Globus pallidus (tissue), 1 donor: ENCODE data around the gene KLF11.

Experiments used
- DNase-seq: peaks from one replicate; pipeline ENCODE4 v3.0.0-alpha.2; 2015; ENCODE audit warnings: low spot score

The KLF11 gene

DNA sequence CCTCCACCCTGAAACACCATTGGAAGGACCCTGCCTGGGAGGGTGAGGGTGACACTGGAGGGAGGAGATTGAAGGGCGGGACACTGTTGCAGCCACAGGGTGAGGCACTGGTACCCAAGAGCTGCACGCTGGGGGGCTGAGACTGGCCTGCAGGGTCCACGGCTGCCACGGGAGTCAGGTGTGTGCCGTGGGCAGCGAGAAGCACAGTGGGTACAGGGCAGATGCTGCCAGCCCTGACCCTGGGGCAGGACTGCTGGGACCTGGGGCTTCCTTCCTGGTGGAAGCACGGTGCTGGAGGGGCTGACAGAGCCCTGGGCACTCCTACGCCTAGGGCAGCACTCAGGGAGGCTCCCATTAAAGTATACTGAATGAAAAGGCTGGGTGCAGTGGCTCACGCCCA, 20.2 kb downstream of the KLF11 start:
- DNase-seq: no peak

DNA sequence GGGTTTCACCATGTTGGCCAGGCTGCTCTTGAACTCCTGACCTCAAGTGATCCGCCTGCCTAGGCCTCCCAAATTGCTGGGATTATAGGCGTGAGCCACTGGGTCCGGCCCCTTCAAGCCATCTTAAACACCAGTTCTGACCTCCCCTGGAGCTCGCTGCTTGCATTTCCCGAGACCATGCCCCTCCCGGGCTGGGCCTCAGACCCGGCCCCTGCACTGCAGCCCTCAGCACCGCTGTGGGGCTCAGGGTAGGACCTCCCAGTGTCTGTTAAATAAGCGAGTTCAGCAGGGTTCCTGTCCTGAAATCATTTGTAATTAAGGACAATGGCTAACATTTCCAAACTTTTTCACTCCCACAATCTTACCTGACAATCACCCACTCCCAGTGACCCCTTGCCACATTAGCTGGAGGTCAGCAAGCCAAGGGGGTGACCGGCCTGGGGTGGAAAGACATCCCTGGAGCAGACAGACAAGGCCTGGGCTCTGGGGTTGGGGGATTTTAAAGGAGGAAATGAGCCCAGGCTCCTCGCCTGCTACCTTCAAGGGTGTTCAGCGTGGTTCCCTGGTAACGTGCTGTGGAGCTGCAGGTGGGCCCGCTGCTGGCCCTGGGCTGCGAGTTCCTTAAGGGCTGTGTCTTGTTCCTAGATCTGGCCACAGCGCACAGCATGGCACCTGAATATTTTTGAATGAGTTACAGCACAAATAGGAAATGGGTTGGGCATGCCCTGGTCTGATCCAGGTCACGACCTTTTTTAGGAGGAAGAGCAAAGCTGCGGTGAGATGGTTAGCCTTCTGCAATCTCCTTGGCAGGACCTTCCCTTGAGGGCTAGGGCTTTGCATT, 21.8 kb downstream of the KLF11 start:
- no peak for DNase-seq

DNA sequence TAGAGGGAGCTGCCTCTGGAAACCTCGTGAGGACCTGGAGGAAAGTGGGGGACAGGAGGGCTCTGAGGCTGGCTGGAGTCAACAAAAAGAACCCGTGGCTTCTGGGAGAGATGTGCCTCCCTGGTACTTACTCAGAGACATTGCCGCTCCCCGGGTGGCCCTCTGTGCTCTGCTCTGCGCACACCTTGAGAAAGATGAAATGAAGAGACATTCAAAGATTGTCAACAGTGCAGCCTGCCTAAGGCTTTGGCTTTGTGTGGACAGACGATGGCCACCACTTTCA, 22.4 kb downstream of the KLF11 start:
- no peak for DNase-seq

DNA sequence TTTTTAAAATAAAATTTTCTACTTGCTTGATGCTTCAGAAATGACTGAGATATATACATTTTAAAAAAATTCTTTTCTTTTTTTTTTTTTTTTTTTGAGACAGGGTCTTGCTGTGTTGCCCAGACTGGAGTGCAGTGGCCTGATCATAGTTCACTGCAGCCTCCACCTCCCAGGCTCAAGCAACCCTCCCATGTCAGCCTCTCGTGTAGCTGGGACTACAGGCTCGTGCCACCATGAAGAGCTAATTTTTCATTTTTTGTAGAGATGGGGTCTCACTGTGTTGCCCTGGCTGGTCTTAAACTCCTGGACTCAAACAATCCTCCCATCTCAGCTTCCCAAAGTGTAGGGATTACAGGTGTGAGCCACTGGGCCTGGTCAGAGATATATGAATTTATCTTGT, 24.0 kb downstream of the KLF11 start:
- no peak for DNase-seq

DNA sequence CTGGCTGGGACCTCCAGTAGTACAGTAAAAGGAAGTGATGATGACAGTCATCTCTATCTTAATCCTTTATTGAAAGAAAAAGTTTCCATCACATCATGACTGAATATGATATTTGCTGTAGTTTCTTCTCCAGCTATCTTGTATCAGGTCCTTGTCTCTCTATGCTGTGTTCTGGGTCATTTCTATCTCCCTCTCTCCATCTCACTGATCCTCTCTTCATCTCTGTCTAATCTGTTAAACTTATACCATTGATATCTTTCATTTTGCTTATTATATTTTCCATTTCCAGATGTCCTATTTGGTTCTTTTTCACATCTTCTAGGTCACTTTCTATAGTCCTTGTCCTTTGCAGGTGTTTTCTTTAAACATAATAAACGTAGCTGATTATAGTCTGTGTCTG, 24.5 kb downstream of the KLF11 start:
- no peak for DNase-seq

DNA sequence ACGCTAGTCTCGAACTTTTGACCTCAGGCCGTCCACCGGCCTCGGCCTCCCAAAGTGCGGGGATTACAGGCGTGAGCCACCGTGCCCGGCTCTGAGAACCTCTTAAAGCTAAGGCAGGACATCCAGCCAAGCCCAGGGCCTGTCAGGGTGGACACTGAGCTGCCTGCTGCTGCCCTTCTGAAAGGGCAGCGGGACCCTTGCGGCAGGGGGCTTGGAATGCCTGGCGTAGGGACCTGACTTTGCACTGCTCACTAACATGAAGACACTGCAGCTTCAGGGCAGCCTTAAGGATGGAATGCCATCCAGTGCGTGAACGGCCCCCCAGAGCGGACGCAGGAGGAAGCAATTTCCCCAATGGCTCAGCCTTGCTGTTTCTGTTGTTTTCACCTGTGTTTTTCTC, 27.8 kb downstream of the KLF11 start:
- no peak for DNase-seq

DNA sequence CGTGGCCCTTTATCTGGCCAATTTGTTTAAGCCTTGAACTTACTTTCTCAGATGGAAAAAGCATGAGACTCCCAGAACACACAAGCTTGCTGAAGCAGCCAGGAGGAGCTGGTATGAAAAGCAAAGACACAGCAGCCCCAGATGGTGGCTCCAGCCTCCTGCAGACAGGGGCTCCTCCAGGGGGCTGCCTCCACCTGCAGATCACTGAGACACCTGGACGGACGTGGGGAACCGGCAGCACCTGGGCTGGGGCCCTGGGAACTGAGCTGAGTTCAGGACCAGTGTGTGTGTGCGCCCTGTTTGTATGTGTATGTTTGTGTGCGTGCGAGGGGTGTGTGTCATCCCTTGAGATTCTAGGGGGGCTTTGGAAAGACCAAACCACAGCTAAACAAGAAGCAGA, 28.2 kb downstream of the KLF11 start:
- no peak for DNase-seq

DNA sequence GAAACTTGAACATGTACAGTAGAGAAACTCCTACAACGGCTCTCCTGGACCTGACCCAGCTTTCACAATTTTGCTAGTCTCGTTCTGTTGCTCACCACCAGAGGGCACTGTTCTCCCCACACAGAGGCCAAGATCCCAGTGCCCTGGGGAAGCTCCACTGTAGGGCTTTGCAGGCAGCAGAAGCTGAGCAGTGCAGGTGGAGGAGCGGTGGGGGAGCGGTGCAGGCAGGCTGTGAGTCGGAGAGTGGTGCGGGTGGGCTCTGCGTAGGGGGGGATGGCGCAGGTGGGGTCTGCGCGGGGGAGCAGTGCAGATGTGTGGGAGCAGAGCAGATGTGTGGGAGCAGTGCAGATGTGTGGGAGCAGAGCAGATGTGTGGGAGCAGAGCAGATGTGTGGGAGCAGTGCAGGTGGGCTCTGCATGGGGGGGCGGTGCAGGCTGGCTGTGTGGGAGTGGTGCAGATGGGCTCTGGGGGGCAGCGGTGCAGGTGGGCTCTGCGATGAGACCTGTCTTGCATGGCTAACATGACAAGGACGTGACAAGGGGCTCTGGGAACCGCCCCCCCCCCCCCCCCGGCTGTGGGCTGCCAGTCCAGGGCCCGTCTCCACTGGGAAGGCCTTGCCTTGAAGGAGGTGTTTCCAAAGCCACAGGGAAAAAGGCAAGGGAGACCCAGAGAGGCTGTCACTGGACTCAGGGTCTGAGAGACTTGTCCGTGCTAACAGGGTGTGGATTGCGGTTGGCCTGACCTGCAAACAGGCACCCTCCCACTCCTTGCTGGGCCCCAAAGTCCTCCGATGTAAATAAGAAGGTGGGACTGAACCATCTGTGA, 29.5 kb downstream of the KLF11 start:
- peak; percentile 77 for DNase-seq

DNA sequence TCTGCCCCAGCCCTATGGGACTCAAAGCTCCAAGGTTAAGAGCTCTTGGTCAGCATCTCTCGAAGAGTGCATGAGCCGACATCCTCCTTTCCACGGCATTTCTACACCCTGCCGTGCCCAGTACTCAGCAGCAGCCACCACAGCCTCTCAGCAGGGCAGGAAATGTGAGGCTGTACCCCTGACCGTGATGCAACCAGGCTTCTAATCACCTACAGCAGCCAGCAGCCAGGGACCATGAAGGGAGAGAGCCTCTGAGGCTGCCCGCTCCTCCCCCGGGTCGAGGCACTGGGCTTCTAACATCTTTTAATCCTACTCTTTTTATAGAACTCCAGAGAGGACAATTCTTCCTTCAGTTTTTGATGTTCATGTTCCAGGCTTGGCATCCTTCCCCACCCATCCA, 30.4 kb downstream of the KLF11 start:
- DNase-seq: no peak

DNA sequence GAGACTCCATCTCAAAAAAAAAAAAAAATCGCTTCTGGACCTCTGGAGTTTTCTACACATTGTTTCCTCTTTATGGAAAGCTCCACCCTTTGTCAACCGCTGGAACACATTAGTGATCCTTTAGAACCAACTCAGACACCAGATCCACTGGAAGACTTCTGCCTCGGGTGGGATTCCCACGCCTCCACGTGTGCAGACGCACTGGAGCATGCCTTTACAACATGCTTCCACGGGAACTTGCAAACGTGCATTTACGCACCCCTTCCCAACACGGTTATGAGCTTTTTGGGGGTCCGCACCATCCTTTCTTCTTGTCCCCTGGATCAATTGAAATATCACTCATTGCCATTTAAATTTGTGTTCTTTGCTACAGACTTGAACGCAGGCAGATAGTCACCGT, 31.8 kb downstream of the KLF11 start:
- DNase-seq: no peak

DNA sequence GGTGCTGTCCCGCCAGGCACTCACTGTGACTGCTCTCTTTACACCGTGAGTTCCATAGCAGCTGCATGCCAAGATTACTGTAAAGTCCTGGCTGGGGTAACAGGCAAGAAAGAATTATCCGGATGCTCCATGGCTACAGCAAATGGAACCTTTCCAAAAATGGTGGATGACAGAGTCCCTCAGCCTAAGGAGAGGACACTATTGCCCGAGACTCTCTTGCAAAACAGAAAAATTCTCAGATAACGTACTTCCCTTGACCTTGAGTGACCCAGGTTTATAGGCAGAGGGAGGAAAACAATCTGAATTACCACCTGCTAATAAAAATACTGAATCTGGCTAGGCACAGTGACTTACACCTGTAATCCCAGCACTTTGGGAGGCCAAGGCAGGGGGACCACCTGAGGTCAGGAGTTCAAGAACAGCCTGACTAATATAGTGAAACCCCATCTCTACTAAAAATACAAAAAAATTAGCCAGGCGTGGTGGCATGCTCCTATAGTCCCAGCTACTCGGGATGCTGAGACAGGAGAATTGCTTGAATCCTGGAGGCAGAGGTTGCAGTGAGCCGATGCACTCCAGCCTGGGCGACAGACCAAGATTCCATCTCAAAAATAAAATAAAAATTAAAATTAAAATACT, 32.3 kb downstream of the KLF11 start:
- no peak for DNase-seq

DNA sequence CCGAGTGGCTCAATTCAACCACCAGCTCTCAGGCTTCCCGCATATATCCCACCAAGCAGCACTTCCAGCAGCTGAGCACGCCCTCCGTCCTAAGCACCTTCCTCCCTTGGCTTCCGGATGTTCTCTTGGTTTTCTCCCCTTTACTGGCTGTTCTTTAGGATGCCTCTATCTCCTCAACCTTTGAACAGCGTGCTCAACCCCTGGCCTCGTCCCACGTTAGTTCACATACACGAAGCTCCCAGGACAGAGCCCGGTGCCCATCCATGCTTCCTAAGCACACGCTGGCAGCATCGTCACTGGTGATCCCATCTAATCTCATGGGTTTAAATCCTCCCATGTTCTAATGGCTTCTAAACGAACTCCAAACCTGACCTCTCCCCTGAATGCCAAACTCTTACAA, 33.2 kb downstream of the KLF11 start:
- DNase-seq: no peak

DNA sequence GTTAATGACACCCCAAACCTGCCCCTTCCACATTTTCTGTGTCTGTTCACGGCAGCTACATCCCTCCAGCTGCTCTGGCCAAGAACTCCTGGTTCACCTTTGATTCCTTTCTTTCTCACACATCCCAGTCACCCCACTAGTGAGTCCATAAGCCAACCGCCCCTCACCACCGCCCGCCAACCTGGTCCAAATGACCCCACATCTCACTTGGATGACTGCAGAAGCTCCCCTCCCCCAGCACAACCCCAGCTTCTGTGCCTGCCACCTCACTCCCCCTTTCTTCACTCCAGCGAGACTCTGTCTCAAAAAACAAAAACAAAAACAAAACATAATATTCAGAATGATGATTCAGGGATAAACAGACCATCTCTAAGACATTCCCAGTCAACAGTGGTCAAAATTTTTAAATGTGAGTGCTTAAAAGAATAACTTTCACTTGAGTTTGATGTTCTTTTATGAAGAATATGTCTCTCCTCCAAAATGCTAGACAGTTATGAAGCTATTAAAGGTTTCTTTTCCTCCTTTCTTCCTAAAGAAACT, 33.7 kb downstream of the KLF11 start:
- DNase-seq: no peak

DNA sequence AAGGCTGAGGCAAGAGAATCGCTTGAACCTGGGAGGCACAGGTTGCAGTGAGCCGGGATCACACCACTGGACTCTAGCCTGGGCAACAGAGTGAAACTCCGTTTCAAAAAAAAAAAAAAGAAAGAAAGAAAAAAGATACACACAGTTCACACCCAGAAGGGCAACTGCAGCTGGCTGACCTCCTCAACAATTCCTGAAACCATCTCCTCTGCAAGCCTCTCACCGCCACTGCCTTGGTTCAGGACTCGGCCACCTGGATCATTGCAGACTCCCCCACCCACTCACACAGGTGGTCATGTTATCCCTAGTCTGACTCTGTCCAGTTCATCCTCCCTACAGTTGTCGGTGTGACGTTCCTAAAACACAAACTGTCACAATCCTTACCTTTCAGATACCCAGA, 34.7 kb downstream of the KLF11 start:
- DNase-seq: no peak

DNA sequence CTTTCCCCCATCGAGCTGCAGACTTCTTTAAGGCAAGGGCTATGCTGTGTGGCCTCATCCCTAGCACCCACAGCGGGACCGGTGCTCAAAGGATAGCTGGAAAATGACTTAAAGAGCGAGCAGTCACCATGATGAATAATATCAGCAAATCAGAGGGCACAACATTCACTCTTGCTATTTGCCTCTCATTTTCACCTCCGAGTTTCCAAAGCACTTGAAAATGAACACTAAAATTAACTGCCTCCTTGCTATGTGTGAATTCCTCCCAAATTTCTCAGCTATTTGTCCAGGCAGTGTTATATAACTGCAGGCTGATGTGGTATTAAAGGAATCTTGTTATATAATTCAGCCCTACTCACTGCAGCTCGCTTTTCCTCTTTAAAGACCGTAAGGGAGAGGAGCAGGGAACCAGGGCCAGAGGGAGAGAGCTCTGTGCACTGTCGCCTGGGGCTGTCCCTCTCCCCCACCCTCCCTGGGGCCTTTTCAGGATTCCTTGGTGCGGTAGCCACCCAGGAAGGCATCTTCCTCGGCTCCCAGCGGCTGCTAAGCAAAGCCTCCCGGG, 35.4 kb downstream of the KLF11 start:
- no peak for DNase-seq

DNA sequence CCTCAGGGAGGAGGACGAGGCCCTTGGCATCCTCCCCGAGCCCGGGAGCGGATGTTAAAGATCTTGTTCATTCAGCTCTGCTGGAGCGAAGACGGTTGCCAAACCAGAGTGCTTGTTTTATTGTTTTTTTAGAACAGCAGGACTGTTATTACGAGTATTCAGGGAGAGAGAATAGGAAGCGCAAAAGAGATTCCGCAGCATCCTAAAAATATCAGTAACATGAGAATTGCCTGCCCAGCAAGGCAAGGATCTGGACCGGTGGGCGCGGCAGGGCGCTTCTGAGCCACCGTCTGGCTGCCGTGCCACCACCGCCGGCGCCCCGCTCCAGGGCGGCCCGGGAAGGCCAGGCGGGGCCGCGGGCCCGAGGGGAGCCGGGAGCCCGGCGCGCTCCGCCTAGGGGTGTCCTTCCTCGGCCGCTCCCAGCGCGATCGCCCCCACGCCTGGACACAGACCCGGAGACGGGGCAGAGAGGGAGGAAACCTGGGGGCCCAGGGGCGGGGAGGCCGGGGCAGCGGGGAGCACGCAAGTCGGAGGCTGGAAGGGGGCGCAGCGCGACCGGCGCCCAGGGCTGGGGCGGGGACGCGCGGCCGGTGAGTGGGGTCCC, 36.0 kb downstream of the KLF11 start:
- DNase-seq: peak; percentile 19

DNA sequence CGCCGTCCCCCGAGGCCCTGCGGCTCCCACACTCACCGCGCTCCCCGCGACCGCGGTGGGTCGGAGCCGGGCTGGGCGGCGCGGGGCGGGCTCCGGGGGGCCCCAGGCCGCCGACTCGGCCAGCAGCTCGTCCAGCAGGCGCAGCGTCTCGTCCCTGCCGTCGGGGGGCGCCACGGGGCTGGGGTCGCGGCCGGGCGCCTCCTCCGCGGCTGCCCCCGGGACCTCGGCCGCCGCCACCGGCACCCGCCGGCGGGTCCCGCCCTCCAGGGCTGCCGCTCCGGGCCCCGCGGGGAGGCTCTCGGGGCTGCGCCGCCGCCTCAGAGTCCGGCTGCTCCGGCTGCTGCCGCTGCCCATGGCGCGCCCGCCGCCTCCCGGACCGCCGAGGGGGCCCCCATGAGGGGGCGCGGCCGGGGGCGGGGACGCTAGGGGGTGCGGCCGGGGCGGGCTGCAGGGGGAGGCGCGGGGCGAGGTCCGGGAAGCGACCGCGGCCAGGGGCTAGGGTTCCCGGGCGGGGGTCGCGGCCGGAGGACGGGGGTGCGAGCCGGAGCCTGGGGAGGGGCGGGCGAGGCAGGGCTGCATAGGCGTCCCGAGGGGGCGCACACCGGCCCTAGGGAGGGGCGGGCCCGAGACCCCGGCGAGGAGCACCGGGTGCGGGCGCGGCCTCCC, 36.7 kb downstream of the KLF11 start, which contains the start of gene CYS1:
CYS1 (minus strand) TSS at position 542 of the 666 bp plus-strand sequence; CDS start at position 354, 188 bp downstream.
- no peak for DNase-seq

DNA sequence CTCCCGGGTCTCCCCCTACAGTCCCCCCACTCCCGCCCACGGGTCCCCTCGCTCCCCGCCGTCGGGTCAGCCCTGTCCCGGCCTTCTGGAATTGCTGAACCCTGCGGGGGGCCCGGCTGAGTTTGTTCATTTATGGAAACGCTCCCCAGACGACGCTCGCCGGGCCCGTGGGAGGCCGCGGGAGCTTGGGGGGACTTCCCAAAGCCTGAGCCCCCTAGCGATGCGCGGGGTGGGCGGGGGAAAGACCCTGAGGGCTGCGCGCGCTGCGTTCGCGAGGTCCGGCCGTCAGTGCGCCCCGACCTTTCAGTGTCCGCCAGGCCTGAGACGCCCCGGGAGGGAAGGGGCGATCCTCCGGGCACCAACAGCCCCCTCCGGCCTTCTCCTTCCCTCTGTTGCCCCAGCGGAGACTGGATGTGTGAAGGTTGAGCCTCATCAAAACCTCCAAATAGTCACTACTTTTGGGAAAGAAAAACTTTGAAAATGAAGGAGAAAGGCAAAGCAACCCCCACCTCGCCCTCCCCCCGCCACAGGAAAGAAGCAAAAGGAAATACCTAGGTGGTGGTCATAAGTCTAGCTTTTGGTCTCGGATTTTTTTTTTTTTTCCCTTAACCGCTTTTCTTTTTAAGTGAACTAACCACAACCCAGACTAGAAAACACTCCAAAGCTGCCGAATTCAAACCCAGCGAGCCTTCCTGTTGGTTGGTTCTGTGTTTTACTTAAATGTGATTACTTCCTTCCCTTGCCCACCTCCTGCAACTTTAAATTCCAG, 37.4 kb downstream of the KLF11 start:
- no peak for DNase-seq

DNA sequence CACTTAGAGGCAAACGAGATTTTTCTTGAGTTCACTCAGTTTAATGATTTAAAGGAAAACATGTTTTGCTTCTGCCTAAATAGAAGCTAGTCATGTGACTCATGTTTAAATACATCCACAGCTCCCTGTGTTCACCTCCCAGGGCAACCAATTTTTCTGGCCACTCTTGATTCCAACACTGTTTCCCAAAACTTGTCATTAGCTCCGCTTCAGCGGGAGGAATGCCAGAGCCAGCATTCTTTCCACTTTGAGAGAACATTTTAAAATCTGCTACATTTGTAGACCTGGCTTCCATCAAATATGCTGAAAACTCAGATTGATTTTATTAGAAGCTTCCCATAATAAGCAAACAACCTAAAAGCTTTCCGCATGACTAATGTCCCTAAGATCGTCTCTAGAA, 39.7 kb downstream of the KLF11 start:
- no peak for DNase-seq

DNA sequence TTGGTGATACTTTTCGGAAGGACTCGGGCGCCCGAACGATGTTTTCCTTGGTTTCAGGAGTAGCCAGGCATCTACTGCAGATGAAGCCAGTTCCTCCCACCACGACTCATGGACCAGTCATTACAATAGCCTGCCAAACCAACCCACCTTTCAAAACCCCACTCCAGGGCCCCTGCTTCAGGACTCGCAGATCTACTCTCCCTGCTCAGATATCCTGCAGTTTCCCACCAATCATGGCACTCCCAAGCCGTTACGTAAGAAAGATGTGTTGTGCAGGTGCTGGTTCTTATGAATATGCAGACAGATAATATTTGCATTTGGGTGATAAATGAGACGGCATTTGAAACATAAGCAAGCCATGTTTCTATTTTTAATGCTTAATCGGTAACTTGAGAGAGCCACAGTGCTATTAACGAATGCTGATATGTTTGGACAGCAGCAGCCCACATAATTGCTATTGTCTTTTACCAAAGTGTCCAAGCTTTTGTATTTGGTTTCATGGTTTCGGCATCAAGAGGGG, 40.4 kb downstream of the KLF11 start:
- DNase-seq: no peak
